Sigmoid colon (tissue), 7 donors: Measurements from ENCODE around the gene CRABP1. TPM values are rescaled to one million over a fixed set of nuclear protein-coding genes. Genes with fewer than 3 reads are reported as not detected.

ENCODE experiments used
- DNase-seq: peaks from one replicate; pipeline ENCODE4 v3.0.0-alpha.2; 2019
- H3K27ac ChIP-seq, 4 donors: fragments of 200-600 bp; sonication (generic); one replicate each; pipeline ENCODE4 v1.5.1; 2016 to 2019; ENCODE audit warnings: mild to moderate bottlenecking in 1 of 4
- H3K27me3 ChIP-seq, 3 donors: fragments of 200-600 bp; sonication (generic); one replicate each; pipeline ENCODE4 v1.5.1; 2019; ENCODE audit warnings: mild to moderate bottlenecking in 1 of 3
- H3K36me3 ChIP-seq, 4 donors: fragments of 200-600 bp; sonication (generic); one replicate each; pipeline ENCODE4 v1.5.1; 2016 to 2019
- H3K4me1 ChIP-seq, 4 donors: fragments of 200-600 bp; sonication (generic); one replicate each; pipeline ENCODE4 v1.5.1; 2017 to 2019
- H3K4me3 ChIP-seq, 4 donors: fragments of 200-600 bp; sonication (generic); one replicate each; pipeline ENCODE4 v1.5.1; 2017 to 2019; ENCODE audit warnings: mild to moderate bottlenecking in 2 of 4, moderate library complexity in 1 of 4
- H3K9me3 ChIP-seq, 4 donors: fragments of 200-600 bp in 3 of 4; sonication (generic) in 3 of 4; one replicate each; pipeline versions ENCODE4 v1.5.1 to v1.6.1; 2013 to 2019
- EP300 ChIP-seq, 4 donors: sonication (generic); formaldehyde crosslinking; IDR thresholded peaks; one replicate each; pipeline ENCODE4 v1.6.1; 2017; ENCODE audit warnings: antibody characterized with exemption in 4 of 4
- POLR2A ChIP-seq, 2 donors: fragments of 450-650 bp; IDR thresholded peaks; one replicate each; pipeline ENCODE4 v1.6.1; 2016; ENCODE audit warnings: antibody characterized with exemption in 2 of 2, mild to moderate bottlenecking in 2 of 2, moderate library complexity in 2 of 2
- POLR2AphosphoS5 ChIP-seq, 4 donors: sonication (generic); formaldehyde crosslinking; IDR thresholded peaks; one replicate each; pipeline ENCODE4 v1.6.1; 2017; ENCODE audit warnings: antibody characterized with exemption in 4 of 4
- WGBS, 2 donors: extraction: QIAGEN DNeasy Blood & Tissue Kit; methylation state at CpG; one replicate each; pipeline ENCODE4 v1.1.7; 2013; 5-methylcytosine and 5-hydroxymethylcytosine counted together
- intact Hi-C: fragments of 100-400 bp; cut with DNase I; formaldehyde crosslinking; loops from one replicate; pipeline ENCODE4 v1.15.1; 2023
- polyA plus RNA-seq, 3 donors: library from polyadenylated mRNA; stranded (reverse); fragments of 200-250 nt; gene quantifications; one replicate each; pipeline ENCODE4 v1.2.3, GENCODE V29; 2013
- total RNA-seq, 4 donors: library from RNA; depleted of rRNA; stranded (reverse); fragments of >200 nt; gene quantifications; one replicate each; pipeline ENCODE4 v1.1.0, GENCODE V29; 2016
- TF ChIP-seq, protein P1 (sequence below), 4 experiments: fragments of 450-650 bp in 3 of 4; fragments of 200-600 bp in 1 of 4; IDR thresholded peaks; one replicate each; pipeline ENCODE4 v1.5.1; 2016 to 2019; ENCODE audit warnings: antibody characterized with exemption in 4 of 4, mild to moderate bottlenecking in 3 of 4, moderate library complexity in 2 of 4
- donor health status: healthy with polysubstance abuse.
- donor health status: Bipolar disorder and iron deficiency.
- donor health status: healthy.

Gene CRABP1
- total and polyA plus RNA-seq, 7 donors, result 2.1 to 8.2 (median 4.5) TPM; not detected in 2

DNA sequence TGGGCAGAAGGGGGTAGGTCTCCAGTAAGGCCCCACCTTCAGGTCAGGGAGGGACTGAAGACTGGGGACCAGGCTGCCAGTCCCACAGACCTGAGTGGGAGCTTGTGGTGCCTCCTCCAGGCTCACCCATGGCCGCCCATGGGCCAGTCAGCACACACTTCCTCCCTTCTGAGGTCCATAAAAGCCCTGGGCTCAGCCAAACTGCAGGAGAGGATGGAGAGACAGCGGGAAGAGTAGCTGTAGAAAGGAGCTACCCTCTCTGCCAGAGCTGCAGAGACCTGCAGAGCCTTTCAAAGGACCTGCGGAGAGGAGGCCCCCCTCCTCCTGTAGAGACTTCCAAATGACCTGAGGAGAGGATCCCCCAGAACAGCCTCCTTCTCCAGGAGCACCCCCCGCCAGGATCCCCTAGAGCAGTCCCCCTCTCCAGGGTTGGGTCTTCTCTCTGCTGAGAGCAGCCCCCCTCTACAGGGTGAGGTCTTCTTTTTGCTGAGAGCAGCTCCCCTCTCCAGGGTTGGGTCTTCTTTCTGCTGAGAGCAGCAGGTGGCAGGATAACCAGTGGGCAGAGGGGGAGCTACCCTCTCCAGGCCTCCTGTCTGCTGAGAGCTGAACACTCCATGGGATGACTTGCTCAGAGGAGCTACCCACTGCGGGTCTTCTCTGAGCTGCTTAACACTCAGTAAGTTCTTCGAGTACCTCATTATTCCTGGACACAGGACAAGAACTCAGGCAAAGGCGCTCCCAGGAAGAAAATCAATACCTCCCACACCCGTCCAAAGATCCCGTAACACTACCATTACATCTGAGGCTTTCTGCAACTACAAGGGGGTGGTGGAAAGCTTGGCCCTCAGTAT, 35.7 kb upstream of the CRABP1 start:
- H3K27ac ChIP-seq, result no peak overlapping the region
- no peaks in the 10 kb centered on the region for H3K36me3 ChIP-seq
- TF ChIP-seq EP300 (IDR thresholded peaks at IDR 0.05) (no peak), POLR2AphosphoS5 (IDR thresholded peaks at IDR 0.05) (no peak), POLR2A (IDR thresholded peaks at IDR 0.05) (no peak)
- TF ChIP-seq, protein P1, sequence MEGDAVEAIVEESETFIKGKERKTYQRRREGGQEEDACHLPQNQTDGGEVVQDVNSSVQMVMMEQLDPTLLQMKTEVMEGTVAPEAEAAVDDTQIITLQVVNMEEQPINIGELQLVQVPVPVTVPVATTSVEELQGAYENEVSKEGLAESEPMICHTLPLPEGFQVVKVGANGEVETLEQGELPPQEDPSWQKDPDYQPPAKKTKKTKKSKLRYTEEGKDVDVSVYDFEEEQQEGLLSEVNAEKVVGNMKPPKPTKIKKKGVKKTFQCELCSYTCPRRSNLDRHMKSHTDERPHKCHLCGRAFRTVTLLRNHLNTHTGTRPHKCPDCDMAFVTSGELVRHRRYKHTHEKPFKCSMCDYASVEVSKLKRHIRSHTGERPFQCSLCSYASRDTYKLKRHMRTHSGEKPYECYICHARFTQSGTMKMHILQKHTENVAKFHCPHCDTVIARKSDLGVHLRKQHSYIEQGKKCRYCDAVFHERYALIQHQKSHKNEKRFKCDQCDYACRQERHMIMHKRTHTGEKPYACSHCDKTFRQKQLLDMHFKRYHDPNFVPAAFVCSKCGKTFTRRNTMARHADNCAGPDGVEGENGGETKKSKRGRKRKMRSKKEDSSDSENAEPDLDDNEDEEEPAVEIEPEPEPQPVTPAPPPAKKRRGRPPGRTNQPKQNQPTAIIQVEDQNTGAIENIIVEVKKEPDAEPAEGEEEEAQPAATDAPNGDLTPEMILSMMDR (IDR thresholded peaks at IDR 0.05), result no peak
- H3K4me1 ChIP-seq, result no peaks in the 10 kb centered on the region
- DNase-seq, result no peak
- H3K4me3 ChIP-seq, result no peak overlapping the region
- intact Hi-C loops, result loop anchor here (5.0 kb wide), 1 partner anchor 178 kb away; no protein-coding TSS in a partner anchor
- 72 to 85% methylated on average over 9 of the region's 9 CpGs for WGBS, 2 donors
- H3K27me3 ChIP-seq, result peaks cover 0 to 16% (median 0%) of the 10 kb centered on the region in 3 donors
- H3K9me3 ChIP-seq, result no peaks in the 10 kb centered on the region

DNA sequence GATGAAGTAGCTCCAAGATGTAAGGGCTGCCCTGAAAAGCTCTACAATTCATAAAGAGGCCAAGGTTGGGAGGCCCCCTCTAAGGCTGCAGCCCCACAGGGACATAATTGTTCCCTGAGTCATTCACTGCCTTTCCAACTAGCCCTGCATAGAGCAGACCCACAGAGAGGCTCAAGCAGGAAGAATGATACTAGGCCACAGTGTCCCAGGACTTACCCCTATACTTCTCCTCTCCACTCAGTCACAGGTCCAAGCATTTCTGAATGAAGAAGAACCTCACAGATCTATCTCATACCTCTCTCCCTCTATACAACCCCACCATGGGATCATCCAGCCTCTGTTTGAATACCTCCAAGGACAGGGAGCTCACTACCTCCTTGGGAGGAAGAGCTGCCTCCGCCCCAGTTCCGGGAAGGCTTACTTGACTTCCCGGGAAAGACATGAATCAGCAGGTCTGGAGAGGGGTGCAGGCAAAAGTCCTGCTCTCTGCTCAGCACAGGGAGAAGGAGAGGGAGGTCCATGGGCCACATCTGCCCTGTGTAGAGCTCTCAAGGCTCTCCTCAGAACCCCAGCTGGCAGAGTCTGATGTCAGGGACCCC, 33.9 kb upstream of the CRABP1 start:
- TF ChIP-seq, protein P1 (IDR thresholded peaks at IDR 0.05), result no peak
- TF ChIP-seq POLR2AphosphoS5 (IDR thresholded peaks at IDR 0.05) (no peak), POLR2A (IDR thresholded peaks at IDR 0.05) (no peak), EP300 (IDR thresholded peaks at IDR 0.05) (no peak)
- Histone ChIP-seq H3K36me3 (no peaks in the 10 kb centered on the region), H3K27me3 (peaks cover 0 to 16% (median 0%) of the 10 kb centered on the region in 3 donors), H3K4me3 (no peak overlapping the region), H3K27ac (no peak overlapping the region), H3K9me3 (no peaks in the 10 kb centered on the region), H3K4me1 (no peaks in the 10 kb centered on the region)
- 83 to 86% methylated on average over 3 of the region's 3 CpGs for WGBS, 2 donors
- DNase-seq, result no peak
- intact Hi-C loops, result loop anchor here (5.0 kb wide), 1 partner anchor 176 kb away; no protein-coding TSS in a partner anchor

DNA sequence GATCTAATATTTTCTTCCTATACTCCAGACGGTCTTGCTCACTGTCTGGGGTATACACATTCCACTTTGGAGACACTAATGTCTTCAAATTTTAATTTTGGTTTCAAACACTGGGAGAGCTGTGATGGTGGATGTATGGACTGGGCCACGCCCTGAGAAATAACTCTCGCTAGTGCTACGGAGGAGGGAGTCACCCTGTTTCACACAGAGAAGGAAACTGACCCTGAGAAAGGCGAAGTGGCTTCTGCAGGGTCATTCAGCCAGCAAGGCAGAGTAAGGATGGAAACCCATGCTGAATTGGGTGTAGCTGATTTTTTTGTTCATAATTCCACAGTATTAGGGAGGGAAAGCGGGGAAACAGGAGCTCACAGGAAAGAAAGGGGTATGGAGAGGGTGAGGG, 32.2 kb upstream of the CRABP1 start:
- H3K4me3 ChIP-seq, result no peak overlapping the region
- TF ChIP-seq POLR2AphosphoS5 (IDR thresholded peaks at IDR 0.05) (no peak), POLR2A (IDR thresholded peaks at IDR 0.05) (no peak), EP300 (IDR thresholded peaks at IDR 0.05) (no peak)
- TF ChIP-seq, protein P1 (IDR thresholded peaks at IDR 0.05), result no peak
- H3K27me3 ChIP-seq, result peaks cover 0 to 16% (median 0%) of the 10 kb centered on the region in 3 donors
- no peak for DNase-seq
- 31 to 51% methylated on average over 6 of the region's 6 CpGs for WGBS, 2 donors
- no peaks in the 10 kb centered on the region for H3K36me3 ChIP-seq
- H3K27ac ChIP-seq, result no peak overlapping the region
- no peaks in the 10 kb centered on the region for H3K4me1 ChIP-seq
- intact Hi-C loops, result loop anchor here (1.0 to 5.0 kb wide), 2 partner anchors 115 to 174 kb away; no protein-coding TSS in a partner anchor
- no peaks in the 10 kb centered on the region for H3K9me3 ChIP-seq

DNA sequence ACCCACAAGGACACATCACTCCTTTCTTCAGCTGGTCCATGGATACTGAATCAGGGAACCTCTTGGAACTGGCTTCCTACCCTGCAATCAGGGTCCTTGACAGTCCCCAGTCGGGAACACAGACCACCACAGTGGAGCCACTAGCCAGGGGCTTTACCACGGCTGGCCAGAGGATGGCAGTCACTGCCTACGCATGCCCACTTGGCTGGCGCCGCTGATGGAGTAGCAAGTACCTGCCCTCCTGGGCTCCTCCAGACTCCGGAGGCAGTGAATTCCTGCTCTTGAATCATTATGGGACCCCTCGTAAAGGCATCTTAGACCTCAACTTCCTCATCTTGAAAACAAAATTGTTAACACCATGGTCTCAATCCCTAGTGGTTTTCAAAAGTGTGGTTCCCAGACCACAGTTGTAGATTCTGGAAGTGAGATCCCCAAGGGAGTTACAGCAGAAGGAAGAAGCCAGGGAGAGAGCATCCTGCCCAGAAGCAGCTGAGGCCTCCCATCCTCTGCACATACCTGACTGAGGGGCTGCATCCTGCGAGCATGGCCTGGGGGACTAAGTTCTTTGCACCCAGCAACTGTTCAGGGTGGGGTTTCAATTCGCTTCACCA, 31.6 kb upstream of the CRABP1 start:
- no peak overlapping the region for H3K27ac ChIP-seq
- DNase-seq, result peak; percentile 81
- 19 to 20% methylated on average over 9 of the region's 9 CpGs for WGBS, 2 donors
- no peaks in the 10 kb centered on the region for H3K36me3 ChIP-seq
- H3K4me1 ChIP-seq, result no peaks in the 10 kb centered on the region
- H3K27me3 ChIP-seq, result peaks cover 0 to 16% (median 0%) of the 10 kb centered on the region in 3 donors
- H3K9me3 ChIP-seq, result no peaks in the 10 kb centered on the region
- intact Hi-C loops, result loop anchor here (1.0 to 5.0 kb wide), 2 partner anchors 115 to 174 kb away; no protein-coding TSS in a partner anchor
- H3K4me3 ChIP-seq, result no peak overlapping the region
- TF ChIP-seq, protein P1 (IDR thresholded peaks at IDR 0.05), result peak; percentile 75 to 80 (median 77)
- no peak for TF ChIP-seq POLR2A (IDR thresholded peaks at IDR 0.05)
